Neuronal stem cell (in vitro differentiated cells): ENCODE results near the gene IFITM1.

Experiments used
- DNase-seq: peaks from one replicate; pipeline ENCODE4 v3.0.0-alpha.2; 2013; ENCODE audit warnings: low spot score
- H2AFZ ChIP-seq: one replicate; pipeline ENCODE4 v1.6.1; 2013; ENCODE audit warnings: mild to moderate bottlenecking, low read length, inconsistent platforms
- H2AK5ac ChIP-seq: 2 replicates; pipeline ENCODE4 v1.6.1; 2013; ENCODE audit warnings: low read depth, mild to moderate bottlenecking, inconsistent platforms, low read length, moderate library complexity, mixed read lengths
- H2BK120ac ChIP-seq: 2 replicates; pipeline ENCODE4 v1.6.1; 2013; ENCODE audit warnings: low read depth, mild to moderate bottlenecking, inconsistent platforms, low read length, moderate library complexity, mixed read lengths
- H2BK12ac ChIP-seq: one replicate; pipeline ENCODE4 v1.6.1; 2013; ENCODE audit warnings: low read length, inconsistent platforms
- H2BK15ac ChIP-seq: 2 replicates; pipeline ENCODE4 v1.6.1; 2013; ENCODE audit warnings: mild to moderate bottlenecking, low read length, inconsistent platforms, mixed read lengths
- H2BK5ac ChIP-seq: one replicate; pipeline ENCODE4 v1.6.1; 2013; ENCODE audit warnings: inconsistent platforms, mild to moderate bottlenecking, low read length, moderate library complexity
- H3K14ac ChIP-seq: one replicate; pipeline ENCODE4 v1.6.1; 2013; ENCODE audit warnings: low read length, inconsistent platforms
- H3K18ac ChIP-seq: 2 replicates; pipeline ENCODE4 v1.6.1; 2013; ENCODE audit warnings: low read length, inconsistent platforms
- H3K23ac ChIP-seq: 2 replicates; pipeline ENCODE4 v1.6.1; 2013; ENCODE audit warnings: low read depth, mild to moderate bottlenecking, mixed read lengths, low read length, inconsistent platforms; ENCODE audit not compliant: poor library complexity
- H3K27ac ChIP-seq: replicated peaks from 3 replicates; pipeline ENCODE4 v1.5.1; 2013; ENCODE audit warnings: low read length, inconsistent platforms
- H3K27me3 ChIP-seq, 3 experiments: 2 replicates each; pipeline ENCODE4 v1.6.1; 2013; ENCODE audit warnings: low read length in 3 of 3, mild to moderate bottlenecking in 2 of 3, inconsistent platforms in 1 of 3, low read depth in 1 of 3, mixed read lengths in 1 of 3, moderate library complexity in 1 of 3; ENCODE audit not compliant: control insufficient read depth in 3 of 3, insufficient read depth in 3 of 3
- H3K36me3 ChIP-seq, 2 donors: replicated peaks in 1 of 2; 2 replicates each; pipeline ENCODE4 v1.6.1; 2013; ENCODE audit warnings: low read length in 2 of 2; ENCODE audit not compliant: control insufficient read depth in 2 of 2, insufficient read depth in 2 of 2
- H3K4ac ChIP-seq: 2 replicates; pipeline ENCODE4 v1.6.1; 2013; ENCODE audit warnings: inconsistent platforms, mild to moderate bottlenecking, low read length, moderate library complexity
- H3K4me1 ChIP-seq, 2 donors: 1 replicate in 1 of 2; 2 replicates in 1 of 2; pipeline ENCODE4 v1.6.1; 2013; ENCODE audit warnings: low read length in 2 of 2, low read depth in 1 of 2; ENCODE audit not compliant: control insufficient read depth in 2 of 2, insufficient read depth in 1 of 2
- H3K4me2 ChIP-seq: one replicate; pipeline ENCODE4 v1.6.1; 2013; ENCODE audit warnings: mild to moderate bottlenecking, low read length, inconsistent platforms; ENCODE audit not compliant: insufficient read depth, poor library complexity, severe bottlenecking
- H3K4me3 ChIP-seq, 2 donors: 2 replicates each; pipeline ENCODE4 v1.5.1; 2013; ENCODE audit warnings: low read length in 2 of 2, mild to moderate bottlenecking in 2 of 2, inconsistent platforms in 1 of 2, moderate library complexity in 1 of 2
- H3K79me1 ChIP-seq: one replicate; pipeline ENCODE4 v1.6.1; 2013; ENCODE audit warnings: low read depth, mild to moderate bottlenecking, inconsistent platforms, low read length, moderate library complexity
- H3K9ac ChIP-seq: one replicate; pipeline ENCODE4 v1.6.1; 2013; ENCODE audit warnings: mild to moderate bottlenecking, low read depth, low read length, inconsistent platforms; ENCODE audit not compliant: poor library complexity
- H3K9me3 ChIP-seq, 2 donors: replicated peaks in 1 of 2; 2 replicates each; pipeline versions ENCODE3 to v1.6.1; 2013; ENCODE audit warnings: low read length in 2 of 2, mild to moderate bottlenecking in 2 of 2, inconsistent platforms in 1 of 2, low read depth in 1 of 2, mixed read lengths in 1 of 2, moderate library complexity in 1 of 2; ENCODE audit not compliant: control insufficient read depth in 2 of 2, insufficient read depth in 1 of 2
- H4K8ac ChIP-seq: one replicate; pipeline ENCODE4 v1.6.1; 2013; ENCODE audit warnings: low read depth, mild to moderate bottlenecking, inconsistent platforms, low read length, moderate library complexity
- H4K91ac ChIP-seq: one replicate; pipeline ENCODE4 v1.6.1; 2013; ENCODE audit warnings: low read length, low read depth, mild to moderate bottlenecking, inconsistent platforms; ENCODE audit not compliant: poor library complexity
- WGBS, 2 donors: extraction: QIAGEN DNeasy Blood & Tissue Kit; methylation state at CpG; one replicate each; pipeline ENCODE4 v1.1.7; 2013; ENCODE audit warnings: missing lambda C conversion rate in 2 of 2, mixed read lengths in 1 of 2; ENCODE audit not compliant: insufficient read length in 2 of 2, insufficient replicate concordance in 1 of 2; ENCODE audit errors: extremely low coverage in 2 of 2; 5-methylcytosine and 5-hydroxymethylcytosine counted together

The IFITM1 gene

GRCh38 chr11:329886-330253 is 16.0 kb downstream of the IFITM1 start:
- Histone ChIP-seq H3K18ac (no peak overlapping the region), H3K27ac (no peak overlapping the region), H2BK120ac (no peak overlapping the region), H2BK12ac (peak overlapping the region; percentile 67), H3K4me2 (no peak overlapping the region), H2AK5ac (peak overlapping the region; percentile 96), H3K36me3 (no peaks in the 10 kb centered on the region), H3K27me3 (no peaks in the 10 kb centered on the region), H3K14ac (no peak overlapping the region), H2AFZ (no peak overlapping the region), H3K9me3 (peaks cover 3 to 18% of the 10 kb centered on the region in 2 donors), H3K79me1 (no peaks in the 10 kb centered on the region), H3K4me3 (no peak overlapping the region), H3K4ac (no peak overlapping the region), H3K4me1 (peaks cover 15 to 27% of the 10 kb centered on the region in 2 donors), H2BK15ac (peak overlapping the region; percentile 91), H4K91ac (no peak overlapping the region), H3K9ac (no peak overlapping the region), H4K8ac (no peak overlapping the region), H3K23ac (no peak overlapping the region), H2BK5ac (peak overlapping the region; percentile 95)
- DNase-seq: no peak
- no CpG with 5 or more reads among the region's 2 CpGs for WGBS, 2 donors

GRCh38 chr11:330307-330693 is 16.5 kb downstream of the IFITM1 start:
- Histone ChIP-seq H4K8ac (no peak overlapping the region), H2BK120ac (no peak overlapping the region), H3K79me1 (no peaks in the 10 kb centered on the region), H3K14ac (peak overlapping the region; percentile 67), H3K4me3 (no peak overlapping the region), H2AFZ (no peak overlapping the region), H3K23ac (peak overlapping the region; percentile 46), H3K9ac (no peak overlapping the region), H2BK12ac (peak overlapping the region; percentile 67), H3K9me3 (peaks cover 3 to 18% of the 10 kb centered on the region in 2 donors), H3K27me3 (no peaks in the 10 kb centered on the region), H3K4me1 (peaks cover 16 to 28% of the 10 kb centered on the region in 2 donors), H3K27ac (no peak overlapping the region), H4K91ac (peak overlapping the region; percentile 95), H3K36me3 (no peaks in the 10 kb centered on the region), H2AK5ac (peak overlapping the region; percentile 96), H3K4ac (no peak overlapping the region), H2BK5ac (peak overlapping the region; percentile 95), H3K4me2 (no peak overlapping the region), H3K18ac (peak overlapping the region; percentile 12), H2BK15ac (peak overlapping the region; percentile 91)
- WGBS, 2 donors: no CpG with 5 or more reads among the region's 14 CpGs
- DNase-seq: no peak

- Histone ChIP-seq H2BK15ac (peak overlapping the region; percentile 91), H2BK12ac (peak overlapping the region; percentile 67), H2BK5ac (peak overlapping the region; percentile 95), H2AFZ (no peak overlapping the region), H4K91ac (peak overlapping the region; percentile 95), H2BK120ac (no peak overlapping the region), H3K9ac (no peak overlapping the region), H3K4ac (no peak overlapping the region), H3K23ac (peak overlapping the region; percentile 46), H3K79me1 (no peaks in the 10 kb centered on the region), H3K36me3 (no peaks in the 10 kb centered on the region), H3K4me1 (peaks cover 21 to 30% of the 10 kb centered on the region in 2 donors), H3K14ac (peak overlapping the region; percentile 67), H3K9me3 (peaks cover 3 to 18% of the 10 kb centered on the region in 2 donors), H3K4me2 (no peak overlapping the region), H3K27me3 (no peaks in the 10 kb centered on the region), H3K18ac (peak overlapping the region; percentile 12), H2AK5ac (peak overlapping the region; percentile 96), H4K8ac (no peak overlapping the region), H3K27ac (no peak overlapping the region), H3K4me3 (no peak overlapping the region)
- whole genome bisulfite sequencing, 2 donors: no CpG with 5 or more reads among the region's 34 CpGs
- DNase-seq: no peak
These were observed 17.0 kb downstream of the IFITM1 start for GRCh38 chr11:330694-331357.

GRCh38 chr11:331358-332060 is 17.7 kb downstream of the IFITM1 start:
- Histone ChIP-seq H3K4me1 (peaks cover 26 to 33% of the 10 kb centered on the region in 2 donors), H3K23ac (no peak overlapping the region), H2BK120ac (no peak overlapping the region), H2BK12ac (peak overlapping the region; percentile 67), H3K4me3 (no peak overlapping the region), H3K79me1 (no peaks in the 10 kb centered on the region), H2BK15ac (peak overlapping the region; percentile 91), H3K27me3 (no peaks in the 10 kb centered on the region), H4K8ac (no peak overlapping the region), H3K14ac (no peak overlapping the region), H2AK5ac (peak overlapping the region; percentile 96), H3K4me2 (no peak overlapping the region), H2AFZ (no peak overlapping the region), H3K18ac (peak overlapping the region; percentile 64), H3K9ac (no peak overlapping the region), H4K91ac (no peak overlapping the region), H2BK5ac (peak overlapping the region; percentile 95), H3K4ac (no peak overlapping the region), H3K36me3 (no peaks in the 10 kb centered on the region), H3K27ac (no peak overlapping the region), H3K9me3 (peaks cover 3 to 18% of the 10 kb centered on the region in 2 donors)
- no peak for DNase-seq
- WGBS, 2 donors: no CpG with 5 or more reads among the region's 19 CpGs
